AG04450 (cell line): ENCODE measurements around the gene RFC5. TPM values are rescaled to one million over a fixed set of nuclear protein-coding genes. Genes with fewer than 3 reads are reported as not detected.
"Not testable (repeated sequence)": the region's sequence is repeated elsewhere in the genome, so short reads cannot be mapped to it uniquely, and the experiment has no call there.

ENCODE experiments used
- CTCF ChIA-PET: fragments of 300-600, 350-600 bp; formaldehyde crosslinking; extraction: SDS; loops from one replicate; lab custom pipeline; 2022; ENCODE audit warnings: antibody characterized with exemption, inconsistent platforms; lab: Charles Lee
- POLR2A ChIA-PET: fragments of 350-600 bp; formaldehyde crosslinking; extraction: SDS; loops from one replicate; lab custom pipeline; 2021; ENCODE audit warnings: antibody characterized with exemption, inconsistent platforms; lab: Yijun Ruan, JAX
- DNase-seq: peaks from one replicate; pipeline ENCODE4 v3.0.0-alpha.2; 2011; ENCODE audit warnings: low read depth, low spot score
- H3K27ac ChIP-seq: one replicate; pipeline ENCODE4 v1.5.1; 2012; ENCODE audit warnings: low read depth, low read length, control low read depth
- H3K27me3 ChIP-seq: one replicate; pipeline ENCODE4 v1.6.0; 2012; ENCODE audit warnings: low read length; ENCODE audit not compliant: control insufficient read depth, insufficient read depth
- H3K4me3 ChIP-seq: 2 replicates; pipeline ENCODE4 v1.5.1; 2011; ENCODE audit warnings: mild to moderate bottlenecking, low read depth, low read length, control low read depth
- H3K9me3 ChIP-seq: 2 replicates; pipeline ENCODE4 v1.5.1; 2012; ENCODE audit warnings: low read length; ENCODE audit not compliant: control insufficient read depth, insufficient read depth
- polyA plus RNA-seq: library from polyadenylated mRNA; depleted of rRNA; stranded (reverse); fragments of >200 nt; gene quantifications from 2 replicates; pipeline ENCODE4 v1.2.3, GENCODE V29; 2011
- TF ChIP-seq, protein P1 (sequence below): IDR thresholded peaks from 2 replicates; pipeline ENCODE4 v1.5.1; 2011; ENCODE audit warnings: low read depth, low read length, control low read depth, inconsistent platforms

RFC5 gene
- polyA plus RNA-seq, 1 experiment = 10.4 TPM

GRCh38 chr12:118015306-118015705 lies 1.2 kb upstream of the RFC5 start:
- no peak overlapping the region for H3K27ac ChIP-seq
- CTCF ChIA-PET = no interaction called here
- H3K9me3 ChIP-seq = no peaks in the 10 kb centered on the region; the same call in 1 of the 2 replicates
- TF ChIP-seq, protein P1, sequence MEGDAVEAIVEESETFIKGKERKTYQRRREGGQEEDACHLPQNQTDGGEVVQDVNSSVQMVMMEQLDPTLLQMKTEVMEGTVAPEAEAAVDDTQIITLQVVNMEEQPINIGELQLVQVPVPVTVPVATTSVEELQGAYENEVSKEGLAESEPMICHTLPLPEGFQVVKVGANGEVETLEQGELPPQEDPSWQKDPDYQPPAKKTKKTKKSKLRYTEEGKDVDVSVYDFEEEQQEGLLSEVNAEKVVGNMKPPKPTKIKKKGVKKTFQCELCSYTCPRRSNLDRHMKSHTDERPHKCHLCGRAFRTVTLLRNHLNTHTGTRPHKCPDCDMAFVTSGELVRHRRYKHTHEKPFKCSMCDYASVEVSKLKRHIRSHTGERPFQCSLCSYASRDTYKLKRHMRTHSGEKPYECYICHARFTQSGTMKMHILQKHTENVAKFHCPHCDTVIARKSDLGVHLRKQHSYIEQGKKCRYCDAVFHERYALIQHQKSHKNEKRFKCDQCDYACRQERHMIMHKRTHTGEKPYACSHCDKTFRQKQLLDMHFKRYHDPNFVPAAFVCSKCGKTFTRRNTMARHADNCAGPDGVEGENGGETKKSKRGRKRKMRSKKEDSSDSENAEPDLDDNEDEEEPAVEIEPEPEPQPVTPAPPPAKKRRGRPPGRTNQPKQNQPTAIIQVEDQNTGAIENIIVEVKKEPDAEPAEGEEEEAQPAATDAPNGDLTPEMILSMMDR = no peak
- no peak for DNase-seq
- no peaks in the 10 kb centered on the region for H3K27me3 ChIP-seq
- POLR2A ChIA-PET = no interaction called here
- no peak overlapping the region for H3K4me3 ChIP-seq

GRCh38 chr12:118015944-118016343 lies 559 bp upstream of the RFC5 start:
- TF ChIP-seq, protein P1 = no peak
- CTCF ChIA-PET = interaction anchor here (0.6 to 1.0 kb wide), 3 partner anchors 138 to 279 kb away, joined by 3 to 8 read pairs (median 4); no protein-coding TSS in a partner anchor
- Histone ChIP-seq H3K27me3 (no peaks in the 10 kb centered on the region), H3K27ac (no peak overlapping the region), H3K9me3 (no peaks in the 10 kb centered on the region; the same call in 1 of the 2 replicates), H3K4me3 (peak overlapping the region; percentile 40)
- DNase-seq = no peak
- POLR2A ChIA-PET = no interaction called here

DNA sequence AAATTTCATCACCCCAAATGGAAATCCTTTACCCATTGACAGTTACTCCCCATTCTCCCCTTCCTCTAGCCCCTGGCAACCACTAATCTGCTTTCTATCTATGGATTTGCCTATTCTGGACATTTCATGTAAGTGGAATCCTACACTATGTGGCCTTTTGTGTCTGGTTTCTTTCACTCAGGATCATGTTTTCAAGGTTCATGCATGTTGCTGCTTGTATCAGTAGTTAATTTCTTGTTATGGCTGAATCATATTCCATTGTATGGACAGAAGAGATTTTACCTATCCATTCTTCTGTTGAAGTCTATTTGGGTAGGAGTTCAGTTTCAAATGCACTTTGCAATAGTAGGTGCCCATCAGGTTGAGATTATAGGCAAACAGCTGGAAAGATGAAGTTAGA lies 1.4 kb downstream of the RFC5 start:
- Histone ChIP-seq H3K27ac (no peak overlapping the region), H3K9me3 (no peaks in the 10 kb centered on the region; the same call in 1 of the 2 replicates), H3K27me3 (no peaks in the 10 kb centered on the region), H3K4me3 (peak overlapping the region; percentile 96)
- no peak for DNase-seq
- ChIA-PET POLR2A (interaction anchor here (0.7 kb wide), 1 partner anchor 10 kb away, joined by 3 read pairs; no protein-coding TSS in a partner anchor), CTCF (interaction anchor here (1.3 kb wide), 1 partner anchor 143 kb away, joined by 3 read pairs; no protein-coding TSS in a partner anchor)
- TF ChIP-seq, protein P1 = no peak

DNA sequence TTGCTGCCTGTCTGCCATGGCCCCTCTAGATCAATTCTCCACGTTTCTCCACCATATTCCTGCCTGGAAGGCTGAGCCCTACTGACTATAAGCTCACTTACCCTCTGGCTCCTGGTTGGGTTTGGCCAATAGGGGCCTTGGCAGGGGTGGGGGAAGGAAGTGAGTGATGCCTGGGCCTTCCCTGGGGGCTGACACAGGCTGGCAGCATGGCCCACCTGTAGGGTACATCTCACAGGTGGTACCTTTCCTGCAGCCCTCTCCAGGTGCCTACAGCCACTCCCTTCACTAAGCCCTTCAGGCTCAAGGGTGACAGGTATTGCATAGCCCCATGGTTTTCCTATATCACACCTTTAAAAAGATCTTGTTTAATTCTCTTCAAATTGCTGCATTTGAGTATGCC lies 3.5 kb downstream of the RFC5 start:
- no peak overlapping the region for H3K27ac ChIP-seq
- no peak for DNase-seq
- ChIA-PET CTCF (interaction anchor here (1.4 to 1.8 kb wide), 2 partner anchors 13 to 15 kb away, joined by 5 to 8 read pairs; no protein-coding TSS in a partner anchor), POLR2A (no interaction called here)
- no peaks in the 10 kb centered on the region; the same call in 1 of the 2 replicates for H3K9me3 ChIP-seq
- TF ChIP-seq, protein P1 = no peak
- no peaks in the 10 kb centered on the region for H3K27me3 ChIP-seq
- no peak overlapping the region for H3K4me3 ChIP-seq

DNA sequence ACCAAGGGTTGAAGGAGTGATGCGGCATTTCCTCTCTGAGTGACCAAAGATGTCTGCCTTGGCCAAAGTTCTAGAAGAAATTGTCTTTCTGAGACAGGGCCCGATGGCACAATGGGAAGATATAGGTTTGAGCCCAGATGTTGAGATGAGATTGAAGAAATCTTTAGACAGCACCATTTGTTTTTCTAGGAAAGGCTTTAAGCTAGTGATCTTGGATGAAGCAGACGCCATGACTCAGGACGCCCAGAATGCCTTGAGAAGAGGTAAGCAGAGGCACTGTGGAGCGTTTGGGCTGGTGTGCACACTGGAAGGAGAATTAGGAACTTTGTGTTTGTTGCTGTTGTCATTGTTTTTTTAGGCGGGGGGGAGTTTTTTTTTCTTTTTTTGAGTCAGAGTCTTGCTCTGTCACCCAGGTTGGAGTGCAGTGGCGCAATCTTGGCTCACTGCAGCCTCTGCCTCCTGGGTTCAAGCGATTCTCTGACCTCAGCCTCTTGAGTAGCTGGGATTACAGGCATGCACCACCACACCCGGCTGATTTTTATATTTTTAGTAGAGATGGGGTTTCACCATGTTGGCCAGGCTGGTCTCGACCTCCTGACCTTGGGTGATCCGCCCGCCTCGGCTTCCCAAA lies 5.7 kb downstream of the RFC5 start:
- H3K27ac ChIP-seq, POLR2A ChIA-PET, H3K27me3 ChIP-seq, DNase-seq, CTCF ChIA-PET, H3K9me3 ChIP-seq, H3K4me3 ChIP-seq: not testable (repeated sequence)
